Measurements from ENCODE around the gene CTXN1. TPM values are rescaled to one million over a fixed set of nuclear protein-coding genes. Genes with fewer than 3 reads are reported as not detected.

The CTXN1 gene
- total and polyA plus RNA-seq, 9 donors, result 1.4 to 99.7 (median 5.4) TPM; not detected in 1

DNA sequence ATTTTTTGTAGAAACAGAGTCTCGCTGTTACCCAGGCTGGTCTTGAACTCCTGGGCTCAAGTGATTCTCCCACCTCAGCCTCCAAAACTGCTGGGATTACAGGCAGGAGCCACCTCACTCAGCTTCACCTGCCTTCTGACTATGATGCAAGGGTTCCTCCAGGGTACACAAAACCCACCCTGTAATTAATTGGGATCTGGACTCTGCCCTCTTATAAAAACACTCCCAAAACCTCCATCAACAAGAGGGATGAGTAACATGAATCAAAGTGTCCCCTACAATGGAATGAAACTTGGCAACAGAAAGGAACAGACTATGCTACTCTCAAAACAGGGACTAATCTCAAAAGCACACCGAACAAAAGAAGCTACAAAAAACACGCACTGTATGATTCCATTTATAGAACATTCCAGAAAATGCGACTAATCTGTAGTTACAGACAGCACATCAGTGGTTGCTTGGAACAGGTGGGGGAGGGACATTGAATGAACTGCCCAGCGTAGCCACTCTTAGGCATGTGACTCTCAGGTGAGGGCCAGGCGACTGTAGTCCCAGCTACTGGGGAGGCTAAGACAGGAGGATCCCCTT, 48.6 kb downstream of the CTXN1 start:
- 49 to 50% (median 49%) methylated on average over 6 of the region's 6 CpGs for WGBS, 3 donors
- no peaks in the 10 kb centered on the region for H3K27me3 ChIP-seq

DNA sequence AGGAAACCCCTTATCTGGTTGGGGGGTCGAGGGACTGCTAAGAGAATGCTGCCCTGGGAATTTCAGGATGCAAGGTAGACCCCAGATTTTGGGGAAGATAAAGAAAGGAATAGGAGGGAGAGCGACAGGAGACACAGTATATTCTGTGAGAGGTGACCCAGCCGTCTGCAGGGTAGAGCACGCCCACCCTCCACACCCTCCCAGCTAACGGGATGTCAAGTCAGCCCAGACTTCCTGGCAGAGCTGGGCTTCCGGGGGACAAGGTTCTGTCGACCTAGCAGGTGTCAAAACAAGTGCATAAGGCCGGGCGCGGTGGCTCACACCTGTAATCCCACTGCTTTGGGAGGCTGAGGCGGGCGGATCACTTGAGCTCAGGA, 51.0 kb downstream of the CTXN1 start:
- peak in 2 of 5 donors; percentile 24 to 28 for DNase-seq
- Histone ChIP-seq H3K27ac (no peak overlapping the region), H3K27me3 (no peaks in the 10 kb centered on the region), H3K36me3 (no peaks in the 10 kb centered on the region), H3K4me1 (ENCODE audit: insufficient read depth) (peaks cover 3% of the 10 kb centered on the region), H3K4me3 (no peak overlapping the region), H3K9me3 (no peaks in the 10 kb centered on the region)
- intact Hi-C loops (cut with DNase I), result no loop called here
- TF ChIP-seq EP300 (IDR thresholded peaks at IDR 0.05) (no peak), POLR2A (IDR thresholded peaks at IDR 0.05) (no peak)
- TF ChIP-seq, protein P1, sequence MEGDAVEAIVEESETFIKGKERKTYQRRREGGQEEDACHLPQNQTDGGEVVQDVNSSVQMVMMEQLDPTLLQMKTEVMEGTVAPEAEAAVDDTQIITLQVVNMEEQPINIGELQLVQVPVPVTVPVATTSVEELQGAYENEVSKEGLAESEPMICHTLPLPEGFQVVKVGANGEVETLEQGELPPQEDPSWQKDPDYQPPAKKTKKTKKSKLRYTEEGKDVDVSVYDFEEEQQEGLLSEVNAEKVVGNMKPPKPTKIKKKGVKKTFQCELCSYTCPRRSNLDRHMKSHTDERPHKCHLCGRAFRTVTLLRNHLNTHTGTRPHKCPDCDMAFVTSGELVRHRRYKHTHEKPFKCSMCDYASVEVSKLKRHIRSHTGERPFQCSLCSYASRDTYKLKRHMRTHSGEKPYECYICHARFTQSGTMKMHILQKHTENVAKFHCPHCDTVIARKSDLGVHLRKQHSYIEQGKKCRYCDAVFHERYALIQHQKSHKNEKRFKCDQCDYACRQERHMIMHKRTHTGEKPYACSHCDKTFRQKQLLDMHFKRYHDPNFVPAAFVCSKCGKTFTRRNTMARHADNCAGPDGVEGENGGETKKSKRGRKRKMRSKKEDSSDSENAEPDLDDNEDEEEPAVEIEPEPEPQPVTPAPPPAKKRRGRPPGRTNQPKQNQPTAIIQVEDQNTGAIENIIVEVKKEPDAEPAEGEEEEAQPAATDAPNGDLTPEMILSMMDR (IDR thresholded peaks at IDR 0.05), result no peak
- 36 to 43% (median 40%) methylated on average over 12 of the region's 12 CpGs for WGBS, 3 donors

More for the DNA sequence above, 48.6 kb downstream of the CTXN1 start:
- DNase-seq, result no peak
- intact Hi-C loops (cut with DNase I), result no loop called here
- Histone ChIP-seq H3K4me1 (ENCODE audit: insufficient read depth) (no peaks in the 10 kb centered on the region), H3K9me3 (no peaks in the 10 kb centered on the region), H3K36me3 (no peaks in the 10 kb centered on the region), H3K27ac (no peak overlapping the region), H3K4me3 (no peak overlapping the region)
- no peak for TF ChIP-seq POLR2A (IDR thresholded peaks at IDR 0.05)

Other genes with a start within 250 kb of the CTXN1 start
- under 1 TPM in 3 of 7 donors, not detected in 4; 0.23 to 0.83 (median 0.27) TPM for gene MCEMP1, start 249.0 kb downstream of the CTXN1 start, total RNA-seq
- gene MCEMP1, start 249.0 kb downstream of the CTXN1 start, polyA plus RNA-seq, result under 1 TPM in 1 of 2 donors, not detected in 1; 0.06 TPM
- gene TRAPPC5, start 245.3 kb downstream of the CTXN1 start, total RNA-seq, result 100 to 1,000 TPM in 1 of 7 donors, 10 to 100 TPM in 6; 44.0 to 111 (median 69.3) TPM
- gene TRAPPC5, start 245.3 kb downstream of the CTXN1 start, polyA plus RNA-seq, result 10 to 100 TPM in 1 of 2 donors, under 1 TPM in 1; 0.32 to 57.2 TPM
- gene FCER2, start 224.0 kb downstream of the CTXN1 start, total RNA-seq, result under 1 TPM in 1 of 7 donors, not detected in 6; 0.38 TPM
- 1 to 10 TPM in 1 of 2 donors, under 1 TPM in 1; 0.08 to 1.1 TPM for gene FCER2, start 224.0 kb downstream of the CTXN1 start, polyA plus RNA-seq
- gene CLEC4G, start 194.0 kb downstream of the CTXN1 start, total RNA-seq, result 1 to 10 TPM in 1 of 7 donors, under 1 TPM in 5, not detected in 1; 0.33 to 1.4 (median 0.46) TPM
- gene CLEC4G, start 194.0 kb downstream of the CTXN1 start, polyA plus RNA-seq, result under 1 TPM; 0.27 to 0.71 TPM
- gene CD209, start 178.6 kb downstream of the CTXN1 start, total RNA-seq, result 1 to 10 TPM in 6 of 7 donors, under 1 TPM in 1; 0.48 to 3.9 (median 1.7) TPM
- 10 to 100 TPM in 1 of 2 donors, under 1 TPM in 1; 0.85 to 26.1 TPM for gene CD209, start 178.6 kb downstream of the CTXN1 start, polyA plus RNA-seq
- gene CLEC4M, start 162.9 kb downstream of the CTXN1 start, total RNA-seq, result 10 to 100 TPM in 1 of 7 donors, 1 to 10 TPM in 5, under 1 TPM in 1; 0.65 to 19.8 (median 2.9) TPM
- gene CLEC4M, start 162.9 kb downstream of the CTXN1 start, polyA plus RNA-seq, result 1 to 10 TPM; 3.6 to 7.2 TPM
- gene EVI5L, start 95.9 kb downstream of the CTXN1 start, total RNA-seq, result 10 to 100 TPM in 5 of 7 donors, 1 to 10 TPM in 2; 5.1 to 15.9 (median 13.1) TPM
- 10 to 100 TPM in 1 of 2 donors, 1 to 10 TPM in 1; 7.2 to 10.9 TPM for gene EVI5L, start 95.9 kb downstream of the CTXN1 start, polyA plus RNA-seq
- 1 to 10 TPM in 3 of 7 donors, under 1 TPM in 4; 0.45 to 2.2 (median 0.95) TPM for gene PRR36, start 51.7 kb downstream of the CTXN1 start, total RNA-seq
- gene PRR36, start 51.7 kb downstream of the CTXN1 start, polyA plus RNA-seq, result under 1 TPM; 0.05 to 0.27 TPM
- 1 to 10 TPM in 1 of 7 donors, under 1 TPM in 4, not detected in 2; 0.10 to 2.1 (median 0.72) TPM for gene LRRC8E, start 37.6 kb downstream of the CTXN1 start, total RNA-seq
- under 1 TPM; 0.13 to 0.97 TPM for gene LRRC8E, start 37.6 kb downstream of the CTXN1 start, polyA plus RNA-seq
- gene MAP2K7, start 22.3 kb downstream of the CTXN1 start, total RNA-seq, result 10 to 100 TPM in 5 of 7 donors, 1 to 10 TPM in 2; 9.2 to 35.5 (median 26.3) TPM
- 10 to 100 TPM in 1 of 2 donors, 1 to 10 TPM in 1; 6.3 to 32.2 TPM for gene MAP2K7, start 22.3 kb downstream of the CTXN1 start, polyA plus RNA-seq
- 1 to 10 TPM in 2 of 7 donors, not detected in 5; 1.0 to 6.9 TPM for gene TGFBR3L, start 11.3 kb downstream of the CTXN1 start, total RNA-seq
- under 1 TPM in 1 of 2 donors, not detected in 1; 0.18 TPM for gene TGFBR3L, start 11.3 kb downstream of the CTXN1 start, polyA plus RNA-seq
- gene SNAPC2, start 5.8 kb downstream of the CTXN1 start, total RNA-seq, result 10 to 100 TPM in 6 of 7 donors, 1 to 10 TPM in 1; 8.8 to 26.6 (median 16.3) TPM
- gene SNAPC2, start 5.8 kb downstream of the CTXN1 start, polyA plus RNA-seq, result 10 to 100 TPM in 1 of 2 donors, 1 to 10 TPM in 1; 1.8 to 19.8 TPM
- gene TIMM44, start 17.5 kb upstream of the CTXN1 start, total RNA-seq, result 100 to 1,000 TPM in 1 of 7 donors, 10 to 100 TPM in 6; 43.4 to 110 (median 51.8) TPM
- gene TIMM44, start 17.5 kb upstream of the CTXN1 start, polyA plus RNA-seq, result 10 to 100 TPM; 29.8 to 48.4 TPM
- 10 to 100 TPM; 13.8 to 78.4 (median 65.6) TPM for gene ELAVL1, start 79.5 kb upstream of the CTXN1 start, total RNA-seq
- 10 to 100 TPM; 25.3 to 46.5 TPM for gene ELAVL1, start 79.5 kb upstream of the CTXN1 start, polyA plus RNA-seq
- not detected for gene CCL25, start 126.6 kb upstream of the CTXN1 start, total RNA-seq
- gene CCL25, start 126.6 kb upstream of the CTXN1 start, polyA plus RNA-seq, result not detected
- gene FBN3, start 223.5 kb upstream of the CTXN1 start, total RNA-seq, result under 1 TPM in 6 of 7 donors, not detected in 1; 0.08 to 0.74 (median 0.28) TPM
- gene FBN3, start 223.5 kb upstream of the CTXN1 start, polyA plus RNA-seq, result under 1 TPM in 1 of 2 donors, not detected in 1; 0.21 TPM